Adrenal gland (tissue), 5 donors: Measurements from ENCODE around the gene RAF1.

Experiments used
- CTCF ChIP-seq, 6 experiments: fragments of 450-650 bp in 4 of 6; fragments of 200-600 bp in 2 of 6; sonication (generic) in 1 of 6; IDR thresholded peaks; 1 replicate in 5 of 6; 2 replicates in 1 of 6; pipeline versions ENCODE4 v1.5.1 to v1.8.0; 2016 to 2021; ENCODE audit warnings: antibody characterized with exemption in 6 of 6, mild to moderate bottlenecking in 2 of 6, moderate library complexity in 1 of 6
- POLR2A ChIP-seq, 2 donors: fragments of 450-650 bp; IDR thresholded peaks; one replicate each; pipeline ENCODE4 v1.6.1; 2017; ENCODE audit warnings: antibody characterized with exemption in 2 of 2, mild to moderate bottlenecking in 2 of 2, moderate library complexity in 1 of 2
- donor health status: DM: no; HTN: no; CAD: no.

- TF ChIP-seq CTCF (IDR thresholded peaks at IDR 0.05), result no peak
- TF ChIP-seq POLR2A (IDR thresholded peaks at IDR 0.05), result no peak
These were observed 89.3 kb downstream of the RAF1 start for GRCh38 chr3:12574661-12575060.
